Choroid plexus epithelial cell (primary cell): ENCODE data around the gene SHB.
A peak's percentile ranks its signal among the peaks of the same experiment; 100 is the strongest.

Experiments
- DNase-seq: peaks from one replicate; pipeline ENCODE4 v3.0.0-alpha.2; 2010; ENCODE audit warnings: low read depth
- H3K4me3 ChIP-seq: 2 replicates; pipeline ENCODE4 v1.5.1; 2011; ENCODE audit warnings: low read depth, mild to moderate bottlenecking, control low read depth, low read length, moderate library complexity
- TF ChIP-seq, protein P1 (sequence below): conservative IDR thresholded peaks from 2 replicates; pipeline ENCODE4 v1.5.1; 2011; ENCODE audit warnings: low read depth, mild to moderate bottlenecking, control low read depth, inconsistent platforms, low read length, moderate library complexity

Gene SHB

DNA sequence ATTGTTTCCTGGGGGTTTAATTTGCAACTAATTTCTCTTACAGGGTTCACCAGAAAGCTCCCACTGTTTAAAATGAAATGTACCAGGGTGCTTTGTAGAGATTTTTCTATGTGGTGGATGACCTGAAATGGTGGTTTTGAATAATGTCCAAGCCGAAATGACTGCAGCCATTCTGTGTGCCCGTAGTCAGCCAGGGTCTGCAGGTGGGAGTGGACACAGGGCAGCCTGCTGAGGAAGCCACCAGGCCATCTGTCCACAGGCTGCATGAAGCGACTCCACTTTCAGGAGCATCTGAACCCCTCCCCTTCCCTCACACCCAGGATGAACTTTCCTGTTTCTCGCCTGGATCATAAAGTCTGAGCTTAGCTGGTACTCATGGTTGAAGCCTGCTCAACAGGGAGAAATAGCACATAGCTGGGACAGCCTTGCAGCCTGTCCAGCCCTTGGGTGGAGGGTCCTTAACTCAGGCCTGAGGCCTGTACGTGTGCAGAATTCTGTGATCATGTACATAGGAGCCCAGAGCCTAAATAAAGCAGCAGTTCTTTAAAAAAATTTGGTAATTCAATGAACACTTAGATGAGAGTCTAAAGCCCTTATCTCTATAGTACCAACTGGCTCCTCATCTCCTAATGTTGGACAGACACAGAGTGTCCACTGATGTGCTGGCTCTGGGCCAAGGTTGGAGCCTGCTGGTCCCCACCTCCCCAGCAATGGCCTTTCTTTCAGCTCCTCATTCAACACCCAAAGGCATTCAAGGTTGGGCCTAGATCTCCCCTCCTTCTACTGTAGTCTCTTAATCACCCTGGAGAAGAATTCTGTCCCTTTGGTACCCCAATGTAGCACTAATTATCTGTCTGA, 72.8 kb downstream of the SHB start:
- TF ChIP-seq, protein P1, sequence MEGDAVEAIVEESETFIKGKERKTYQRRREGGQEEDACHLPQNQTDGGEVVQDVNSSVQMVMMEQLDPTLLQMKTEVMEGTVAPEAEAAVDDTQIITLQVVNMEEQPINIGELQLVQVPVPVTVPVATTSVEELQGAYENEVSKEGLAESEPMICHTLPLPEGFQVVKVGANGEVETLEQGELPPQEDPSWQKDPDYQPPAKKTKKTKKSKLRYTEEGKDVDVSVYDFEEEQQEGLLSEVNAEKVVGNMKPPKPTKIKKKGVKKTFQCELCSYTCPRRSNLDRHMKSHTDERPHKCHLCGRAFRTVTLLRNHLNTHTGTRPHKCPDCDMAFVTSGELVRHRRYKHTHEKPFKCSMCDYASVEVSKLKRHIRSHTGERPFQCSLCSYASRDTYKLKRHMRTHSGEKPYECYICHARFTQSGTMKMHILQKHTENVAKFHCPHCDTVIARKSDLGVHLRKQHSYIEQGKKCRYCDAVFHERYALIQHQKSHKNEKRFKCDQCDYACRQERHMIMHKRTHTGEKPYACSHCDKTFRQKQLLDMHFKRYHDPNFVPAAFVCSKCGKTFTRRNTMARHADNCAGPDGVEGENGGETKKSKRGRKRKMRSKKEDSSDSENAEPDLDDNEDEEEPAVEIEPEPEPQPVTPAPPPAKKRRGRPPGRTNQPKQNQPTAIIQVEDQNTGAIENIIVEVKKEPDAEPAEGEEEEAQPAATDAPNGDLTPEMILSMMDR, result no peak
- no peak for DNase-seq

DNA sequence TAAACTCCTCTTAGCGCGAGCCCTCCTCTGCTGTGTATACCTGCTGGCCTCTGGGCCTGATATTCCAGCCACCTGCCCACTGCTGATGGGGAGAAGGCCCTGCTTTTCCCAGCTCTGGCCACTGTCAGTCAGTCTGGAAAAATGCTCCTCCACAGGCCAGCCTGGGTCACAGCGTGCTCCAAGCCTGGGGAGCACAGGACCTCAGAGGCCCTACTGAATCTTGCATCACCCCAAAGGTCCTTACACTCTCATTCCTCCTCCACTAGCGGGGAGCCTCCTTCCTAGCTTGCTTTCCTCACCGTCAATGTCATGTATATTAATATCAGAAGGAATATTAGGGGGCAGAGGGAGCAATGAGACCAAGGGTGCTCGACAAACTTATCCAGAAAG, 73.7 kb downstream of the SHB start:
- TF ChIP-seq, protein P1, result no peak
- H3K4me3 ChIP-seq, result no peak overlapping the region
- peak; percentile 26 for DNase-seq

More for the DNA sequence above, 72.8 kb downstream of the SHB start:
- no peak overlapping the region for H3K4me3 ChIP-seq

DNA sequence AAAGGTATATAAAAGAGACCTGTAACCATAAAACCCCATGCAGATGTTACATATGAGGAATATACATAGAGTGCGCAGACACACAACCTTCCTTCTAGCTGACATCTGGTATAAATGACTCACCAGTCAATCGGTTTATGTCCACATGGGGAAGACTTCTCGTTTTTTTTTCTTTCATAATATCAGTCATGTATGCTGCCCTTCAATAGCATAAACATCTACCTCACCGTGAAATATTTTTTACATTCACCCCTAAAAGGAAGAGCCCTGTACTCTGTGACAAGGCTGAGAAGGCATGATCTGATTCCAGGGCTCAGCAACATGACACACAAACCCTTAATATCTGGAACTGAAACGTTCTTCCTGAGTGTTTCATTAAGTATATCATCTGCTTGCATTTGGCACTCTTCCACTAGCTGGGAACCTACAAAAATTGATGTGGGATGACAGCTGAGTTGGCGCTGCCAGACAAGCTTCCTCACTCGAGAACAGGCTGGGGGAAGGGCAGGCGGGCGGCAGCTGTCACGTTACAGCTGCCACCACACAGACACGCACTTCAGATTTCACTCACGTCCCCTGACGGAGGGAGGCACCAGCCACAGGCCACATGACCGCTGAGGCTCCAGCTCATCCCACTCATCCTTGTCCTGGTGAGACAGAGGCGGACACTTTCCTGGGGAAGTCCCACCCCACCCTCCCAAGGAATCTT, 74.2 kb downstream of the SHB start:
- H3K4me3 ChIP-seq, result no peak overlapping the region
- TF ChIP-seq, protein P1, result no peak
- DNase-seq, result peak; percentile 79

DNA sequence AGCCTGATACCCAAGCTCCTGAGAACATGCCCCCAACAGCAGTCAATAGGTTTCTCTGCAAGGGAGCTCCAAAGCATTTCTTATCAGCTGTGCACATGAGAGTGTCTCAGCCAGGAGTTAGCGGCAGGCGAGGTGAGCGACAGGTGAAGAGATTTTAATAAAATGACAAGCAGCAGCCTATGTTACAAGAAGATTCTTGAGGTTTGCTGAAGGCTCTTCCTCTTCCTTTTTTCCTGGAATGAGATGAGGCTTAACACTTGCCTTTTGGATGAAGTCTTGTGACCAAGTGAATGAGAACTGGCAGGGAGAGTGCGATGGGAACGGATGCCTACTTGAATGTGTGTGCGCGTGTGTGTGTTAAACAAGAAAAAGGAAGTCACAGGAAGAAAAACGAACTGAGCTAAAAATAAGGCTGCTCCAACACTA, 76.1 kb downstream of the SHB start:
- DNase-seq, result no peak
- TF ChIP-seq, protein P1, result no peak
- no peak overlapping the region for H3K4me3 ChIP-seq

DNA sequence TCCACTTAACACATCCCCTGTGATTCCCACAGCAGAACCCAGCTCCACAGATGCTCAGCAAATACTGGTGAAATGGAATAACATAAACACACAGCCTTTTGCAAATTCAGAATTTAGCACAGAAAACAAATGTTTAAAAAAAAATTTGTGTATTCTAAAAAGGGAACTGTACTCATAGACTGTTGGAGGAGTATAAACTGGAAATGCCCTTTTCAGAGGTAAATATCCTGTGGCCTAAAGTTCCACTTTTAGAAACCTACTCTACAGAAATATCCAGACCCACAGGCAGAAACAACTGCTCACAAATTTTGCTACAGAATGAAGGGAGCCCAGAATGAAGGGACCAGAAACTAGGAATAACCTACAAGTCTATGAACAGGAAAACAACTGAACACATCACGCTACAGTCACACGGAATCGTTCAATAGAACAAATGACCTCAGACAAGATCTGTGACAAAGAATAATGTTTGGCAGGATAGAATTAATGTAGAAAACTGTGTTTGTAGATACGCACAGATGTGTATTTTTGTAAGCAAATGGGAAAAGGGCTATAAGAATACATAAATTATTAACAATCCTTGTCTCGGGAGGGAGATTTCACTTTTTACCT, 78.5 kb downstream of the SHB start:
- no peak for DNase-seq
- TF ChIP-seq, protein P1, result no peak
- H3K4me3 ChIP-seq, result no peak overlapping the region

DNA sequence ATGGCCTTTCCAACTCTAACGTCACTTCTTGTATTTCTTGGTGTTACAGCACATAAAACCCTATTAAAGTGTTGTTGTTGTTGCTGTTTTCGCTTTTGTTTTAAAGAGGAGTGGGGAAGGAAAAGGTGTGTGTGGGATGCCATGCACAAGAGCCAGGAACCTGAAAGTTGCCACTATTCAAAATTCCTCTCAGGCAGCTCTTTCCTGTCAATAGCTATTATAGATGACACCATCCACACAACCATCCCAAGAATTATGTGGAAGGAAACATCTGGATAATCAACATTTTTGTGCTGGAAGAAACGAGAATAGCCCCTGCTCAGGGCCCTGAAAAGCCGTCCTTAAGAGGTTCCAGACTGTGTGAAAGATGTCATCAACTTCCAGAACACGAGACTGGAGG, 79.3 kb downstream of the SHB start:
- no peak for DNase-seq
- no peak overlapping the region for H3K4me3 ChIP-seq
- TF ChIP-seq, protein P1, result no peak
